Hepatocyte (in vitro differentiated cells): ENCODE results near the gene CHST3. TPM values are rescaled to one million over a fixed set of nuclear protein-coding genes. Genes with fewer than 3 reads are reported as not detected.

ENCODE experiments used
- DNase-seq: peaks from one replicate; pipeline ENCODE4 v3.0.0-alpha.2; 2016; ENCODE audit warnings: low spot score
- H2AFZ ChIP-seq: fragments of 200-600 bp; sonication (generic); 2 replicates; pipeline ENCODE4 v1.6.0; 2016; ENCODE audit warnings: antibody characterized with exemption, mild to moderate bottlenecking
- H3K27ac ChIP-seq: fragments of 200-600 bp; sonication (generic); 2 replicates; pipeline ENCODE4 v1.5.1; 2016; ENCODE audit warnings: mild to moderate bottlenecking
- H3K27me3 ChIP-seq: fragments of 200-600 bp; sonication (generic); 2 replicates; pipeline ENCODE4 v1.6.1; 2016
- H3K36me3 ChIP-seq: fragments of 200-600 bp; sonication (generic); replicated peaks from 2 replicates; pipeline ENCODE4 v1.5.1; 2016; ENCODE audit warnings: low read depth; ENCODE audit not compliant: insufficient read depth
- H3K4me1 ChIP-seq: fragments of 200-600 bp; sonication (generic); 2 replicates; pipeline ENCODE4 v1.5.1; 2016; ENCODE audit warnings: mild to moderate bottlenecking, moderate library complexity; ENCODE audit not compliant: insufficient read depth
- H3K4me2 ChIP-seq: fragments of 200-600 bp; sonication (generic); 2 replicates; pipeline ENCODE4 v1.6.0; 2016
- H3K4me3 ChIP-seq: fragments of 200-600 bp; sonication (generic); 2 replicates; pipeline ENCODE4 v1.5.1; 2016; ENCODE audit warnings: mild to moderate bottlenecking
- H3K79me2 ChIP-seq: fragments of 200-600 bp; sonication (generic); 2 replicates; pipeline ENCODE4 v1.6.0; 2017; ENCODE audit warnings: mild to moderate bottlenecking
- H3K9me2 ChIP-seq: fragments of 200-600 bp; sonication (generic); replicated peaks from 2 replicates; pipeline ENCODE4 v1.6.0; 2017; ENCODE audit warnings: mild to moderate bottlenecking; ENCODE audit not compliant: insufficient read depth
- H3K9me3 ChIP-seq: fragments of 200-600 bp; sonication (generic); 2 replicates; pipeline ENCODE4 v1.5.1; 2016; ENCODE audit warnings: low read depth, mild to moderate bottlenecking
- H4K20me1 ChIP-seq: fragments of 200-600 bp; sonication (generic); 2 replicates; pipeline ENCODE4 v1.6.0; 2016; ENCODE audit warnings: mild to moderate bottlenecking; ENCODE audit not compliant: insufficient read depth, poor library complexity, severe bottlenecking
- EZH2 ChIP-seq: fragments of 200-600 bp; sonication (generic); IDR thresholded peaks from 2 replicates; pipeline ENCODE4 v1.6.1; 2016; ENCODE audit warnings: antibody characterized with exemption, mild to moderate bottlenecking, borderline replicate concordance
- EZH2phosphoT487 ChIP-seq: fragments of 200-600 bp; sonication (generic); IDR thresholded peaks from one replicate; pipeline ENCODE4 v1.6.1; 2018; ENCODE audit warnings: antibody characterized with exemption, mild to moderate bottlenecking, low read depth, moderate library complexity; ENCODE audit not compliant: unreplicated experiment, severe bottlenecking
- WGBS: methylation state at CpG from one replicate; pipeline ENCODE4 v1.1.6; 2016; ENCODE audit warnings: low lambda C conversion rate; ENCODE audit errors: missing lambda C conversion rate; 5-methylcytosine and 5-hydroxymethylcytosine counted together
- polyA plus RNA-seq: library from polyadenylated mRNA; unstranded; fragments of >200 nt; fragmentation: Nextera tagmentation; extraction: Ambion mirVana; gene quantifications from 2 replicates; pipeline ENCODE4 v1.2.1, GENCODE V29; 2016
- total RNA-seq: library from RNA; depleted of rRNA; stranded (reverse); fragments of >200 nt; gene quantifications from 2 replicates; pipeline ENCODE4 v1.2.3, GENCODE V29; 2014
- TF ChIP-seq, protein P1 (sequence below): fragments of 200-600 bp; sonication (generic); IDR thresholded peaks from 2 replicates; pipeline ENCODE4 v1.5.1; 2016; ENCODE audit warnings: antibody characterized with exemption, mild to moderate bottlenecking; ENCODE audit not compliant: poor library complexity

Gene CHST3
- total and polyA plus RNA-seq, 2 experiments from 2014 or later: 6.8 to 14.1 TPM

- Histone ChIP-seq H3K9me3 (no peaks in the 10 kb centered on the region), H3K4me2 (no peak overlapping the region), H3K27me3 (no peaks in the 10 kb centered on the region), H3K9me2 (no peaks in the 10 kb centered on the region), H3K79me2 (no peaks in the 10 kb centered on the region), H2AFZ (no peak overlapping the region), H3K27ac (peak overlapping the region; percentile 9), H3K36me3 (no peaks in the 10 kb centered on the region), H3K4me1 (peaks cover 28% of the 10 kb centered on the region), H4K20me1 (no peaks in the 10 kb centered on the region), H3K4me3 (no peak overlapping the region)
- TF ChIP-seq, protein P1, sequence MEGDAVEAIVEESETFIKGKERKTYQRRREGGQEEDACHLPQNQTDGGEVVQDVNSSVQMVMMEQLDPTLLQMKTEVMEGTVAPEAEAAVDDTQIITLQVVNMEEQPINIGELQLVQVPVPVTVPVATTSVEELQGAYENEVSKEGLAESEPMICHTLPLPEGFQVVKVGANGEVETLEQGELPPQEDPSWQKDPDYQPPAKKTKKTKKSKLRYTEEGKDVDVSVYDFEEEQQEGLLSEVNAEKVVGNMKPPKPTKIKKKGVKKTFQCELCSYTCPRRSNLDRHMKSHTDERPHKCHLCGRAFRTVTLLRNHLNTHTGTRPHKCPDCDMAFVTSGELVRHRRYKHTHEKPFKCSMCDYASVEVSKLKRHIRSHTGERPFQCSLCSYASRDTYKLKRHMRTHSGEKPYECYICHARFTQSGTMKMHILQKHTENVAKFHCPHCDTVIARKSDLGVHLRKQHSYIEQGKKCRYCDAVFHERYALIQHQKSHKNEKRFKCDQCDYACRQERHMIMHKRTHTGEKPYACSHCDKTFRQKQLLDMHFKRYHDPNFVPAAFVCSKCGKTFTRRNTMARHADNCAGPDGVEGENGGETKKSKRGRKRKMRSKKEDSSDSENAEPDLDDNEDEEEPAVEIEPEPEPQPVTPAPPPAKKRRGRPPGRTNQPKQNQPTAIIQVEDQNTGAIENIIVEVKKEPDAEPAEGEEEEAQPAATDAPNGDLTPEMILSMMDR: no peak
- no peak for TF ChIP-seq EZH2
- TF ChIP-seq EZH2phosphoT487: no peak
- no peak for DNase-seq
- 82% methylated on average over 13 of the region's 13 CpGs for WGBS
Observed at GRCh38 chr10:72016608-72017300, 52.6 kb downstream of the CHST3 start.

DNA sequence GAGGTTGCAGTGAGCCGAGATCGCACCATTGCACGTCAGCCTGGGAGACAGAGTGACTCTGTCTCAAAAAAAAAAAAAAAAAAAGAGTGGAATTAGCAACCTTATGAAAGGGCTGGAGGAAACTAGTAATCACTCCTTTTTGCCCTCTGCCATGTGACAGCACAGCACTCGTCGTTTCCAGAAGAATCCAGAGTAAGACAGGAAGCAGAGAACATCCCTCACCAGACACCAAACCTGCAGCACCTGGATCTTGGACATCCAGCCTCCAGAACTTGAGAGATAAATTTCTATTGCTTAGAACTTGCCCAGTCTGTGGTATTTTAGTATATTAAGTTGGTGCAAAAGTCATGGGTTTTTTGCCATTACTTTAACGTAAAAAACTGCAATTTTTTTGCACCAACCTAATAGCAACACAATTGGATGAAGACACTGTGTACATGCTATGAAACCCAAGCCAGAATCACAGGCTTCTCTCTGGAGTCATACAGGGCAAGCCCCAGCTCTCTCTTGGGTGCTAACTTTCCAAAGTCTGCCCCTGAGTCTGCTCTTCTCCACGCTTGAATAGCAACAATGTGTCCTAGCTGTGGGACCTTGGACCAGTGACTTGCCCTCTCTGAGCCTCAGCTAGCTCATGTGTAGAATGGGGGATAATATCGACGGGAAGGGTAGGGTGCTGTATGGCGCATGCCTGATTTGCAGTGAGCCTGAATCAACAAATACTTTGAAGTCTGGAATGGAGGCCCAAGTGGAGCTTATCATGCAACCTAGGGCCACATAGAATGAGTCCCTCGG is 55.1 kb downstream of the CHST3 start:
- Histone ChIP-seq H3K27ac (no peak overlapping the region), H3K9me2 (no peaks in the 10 kb centered on the region), H3K36me3 (no peaks in the 10 kb centered on the region), H3K4me1 (peaks cover 28% of the 10 kb centered on the region), H3K9me3 (no peaks in the 10 kb centered on the region), H3K4me2 (no peak overlapping the region), H4K20me1 (no peaks in the 10 kb centered on the region), H3K79me2 (no peaks in the 10 kb centered on the region), H3K4me3 (no peak overlapping the region), H3K27me3 (no peaks in the 10 kb centered on the region), H2AFZ (no peak overlapping the region)
- no peak for DNase-seq
- TF ChIP-seq EZH2: no peak
- no peak for TF ChIP-seq EZH2phosphoT487
- TF ChIP-seq, protein P1: no peak
- 71% methylated on average over 11 of the region's 11 CpGs for WGBS

- H3K36me3 ChIP-seq: no peaks in the 10 kb centered on the region
- H3K9me3 ChIP-seq: no peaks in the 10 kb centered on the region
- no peaks in the 10 kb centered on the region for H3K27me3 ChIP-seq
- H3K27ac ChIP-seq: no peak overlapping the region
- DNase-seq: no peak
- no peak overlapping the region for H2AFZ ChIP-seq
- peaks cover 16% of the 10 kb centered on the region for H3K4me1 ChIP-seq
- no peaks in the 10 kb centered on the region for H4K20me1 ChIP-seq
- TF ChIP-seq EZH2phosphoT487 (no peak), EZH2 (no peak)
- TF ChIP-seq, protein P1: no peak
- no peaks in the 10 kb centered on the region for H3K79me2 ChIP-seq
- WGBS: 90% methylated on average over 9 of the region's 9 CpGs
- H3K9me2 ChIP-seq: no peaks in the 10 kb centered on the region
- H3K4me3 ChIP-seq: no peak overlapping the region
- H3K4me2 ChIP-seq: no peak overlapping the region
Observed at GRCh38 chr10:72020914-72021809, 57.0 kb downstream of the CHST3 start.
